Measurements from ENCODE around the gene GPC2.
"Not testable (repeated sequence)": the region's sequence is repeated elsewhere in the genome, so short reads cannot be mapped to it uniquely, and the experiment has no call there.

GPC2 gene

DNA sequence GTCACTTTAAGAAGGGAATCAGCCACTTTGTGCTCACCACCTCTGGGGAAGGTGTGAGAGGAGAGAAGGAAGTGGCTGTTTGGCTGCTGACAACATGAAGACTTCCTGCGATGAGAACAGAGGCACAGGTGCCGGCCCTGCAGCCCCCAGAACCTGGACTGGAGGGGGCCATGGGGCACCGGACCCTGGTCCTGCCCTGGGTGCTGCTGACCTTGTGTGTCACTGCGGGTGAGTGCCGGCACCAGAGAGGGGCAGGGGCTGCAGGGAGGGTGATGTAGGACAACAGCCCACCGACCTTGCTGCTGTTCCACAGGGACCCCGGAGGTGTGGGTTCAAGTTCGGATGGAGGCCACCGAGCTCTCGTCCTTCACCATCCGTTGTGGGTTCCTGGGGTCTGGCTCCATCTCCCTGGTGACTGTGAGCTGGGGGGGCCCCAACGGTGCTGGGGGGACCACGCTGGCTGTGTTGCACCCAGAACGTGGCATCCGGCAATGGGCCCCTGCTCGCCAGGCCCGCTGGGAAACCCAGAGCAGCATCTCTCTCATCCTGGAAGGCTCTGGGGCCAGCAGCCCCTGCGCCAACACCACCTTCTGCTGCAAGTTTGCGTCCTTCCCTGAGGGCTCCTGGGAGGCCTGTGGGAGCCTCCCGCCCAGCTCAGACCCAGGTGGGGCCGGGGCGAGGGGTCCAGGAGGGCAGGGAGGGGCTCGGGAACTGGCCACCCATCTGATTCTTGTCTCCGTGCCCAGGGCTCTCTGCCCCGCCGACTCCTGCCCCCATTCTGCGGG is 42.8 kb upstream of the GPC2 start, which contains the start of gene PVRIG:
TSS of gene PVRIG (plus strand) at position 149 of the 785 bp plus-strand sequence. CDS start at position 171, 22 bp downstream.
- H3K27ac ChIP-seq (ENCODE audit: low read depth, low read length); H2AK5ac ChIP-seq (ENCODE audit: low read length); H3K9me3 ChIP-seq (ENCODE audit: insufficient read depth, low read depth, low read length); H4K12ac ChIP-seq (ENCODE audit: low read depth, low read length); H3K4ac ChIP-seq (ENCODE audit: low read depth, low read length); DNase-seq; H3K4me2 ChIP-seq (ENCODE audit: low read length); H3K18ac ChIP-seq (ENCODE audit: low read length); H2BK120ac ChIP-seq (ENCODE audit: insufficient read depth, low read length, poor library complexity); H3K14ac ChIP-seq (ENCODE audit: low read length); H3K9ac ChIP-seq (ENCODE audit: low read length); H3K79me2 ChIP-seq (ENCODE audit: control insufficient read depth, insufficient read depth, low read length, poor library complexity); H3K4me3 ChIP-seq (ENCODE audit: low read depth, low read length); H4K8ac ChIP-seq (ENCODE audit: low read depth, low read length); H3K4me1 ChIP-seq (ENCODE audit: control insufficient read depth in 1 of 2, insufficient read depth in 2 of 2, low read length in 2 of 2); H3K27me3 ChIP-seq (ENCODE audit: insufficient read depth, low read length); H2BK5ac ChIP-seq (ENCODE audit: low read depth, low read length, poor library complexity); H3K79me1 ChIP-seq (ENCODE audit: low read length); H2BK12ac ChIP-seq (ENCODE audit: low read length); H3K23ac ChIP-seq (ENCODE audit: low read length); H2AFZ ChIP-seq (ENCODE audit: insufficient read depth, low read length, poor library complexity); H4K91ac ChIP-seq (ENCODE audit: low read depth, low read length): not testable (repeated sequence)
- H3K36me3 ChIP-seq (ENCODE audit: control insufficient read depth in 1 of 2, insufficient read depth in 2 of 2, low read length in 2 of 2), result peaks cover 12 to 15% of the 10 kb centered on the region in 2 experiments
- no CpG with 5 or more reads among the region's 27 CpGs for WGBS (ENCODE audit: extremely low coverage, insufficient coverage, insufficient read length)

DNA sequence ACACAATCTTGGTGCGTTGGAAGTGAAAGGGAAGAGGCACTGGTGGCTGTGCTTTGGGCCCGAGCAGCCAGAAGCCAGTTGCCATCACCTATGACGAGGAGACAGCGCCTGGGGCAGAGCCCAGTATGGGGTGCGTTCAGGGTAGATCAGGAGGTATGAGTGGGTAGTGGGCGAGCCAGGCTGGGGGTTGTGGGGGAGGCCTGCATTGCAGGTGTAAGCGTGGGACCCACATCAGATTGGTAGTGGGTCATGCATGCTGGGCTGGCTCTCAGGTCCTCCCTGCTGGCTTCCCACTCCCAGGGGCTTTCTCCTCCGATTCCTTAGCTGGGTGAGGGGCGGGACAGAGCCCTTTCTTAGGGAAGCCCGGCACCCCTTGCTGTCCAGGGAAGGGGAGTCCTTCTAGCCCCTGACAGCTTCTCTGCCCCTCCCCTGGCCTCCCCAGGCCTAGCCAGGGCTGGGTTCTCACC is 42.1 kb upstream of the GPC2 start:
- Histone ChIP-seq H3K4me1 (ENCODE audit: control insufficient read depth in 1 of 2, insufficient read depth in 2 of 2, low read length in 2 of 2) (no peaks in the 10 kb centered on the region), H4K12ac (ENCODE audit: low read depth, low read length) (no peak overlapping the region), H2BK5ac (ENCODE audit: low read depth, low read length, poor library complexity) (no peak overlapping the region), H4K8ac (ENCODE audit: low read depth, low read length) (no peak overlapping the region), H2BK120ac (ENCODE audit: insufficient read depth, low read length, poor library complexity) (no peak overlapping the region), H3K4ac (ENCODE audit: low read depth, low read length) (no peak overlapping the region), H3K9ac (ENCODE audit: low read length) (no peak overlapping the region), H3K79me2 (ENCODE audit: control insufficient read depth, insufficient read depth, low read length, poor library complexity) (no peaks in the 10 kb centered on the region), H2AK5ac (ENCODE audit: low read length) (no peak overlapping the region), H2BK12ac (ENCODE audit: low read length) (no peak overlapping the region), H3K27me3 (ENCODE audit: insufficient read depth, low read length) (no peaks in the 10 kb centered on the region), H4K91ac (ENCODE audit: low read depth, low read length) (no peak overlapping the region), H3K14ac (ENCODE audit: low read length) (no peak overlapping the region), H3K27ac (ENCODE audit: low read depth, low read length) (no peak overlapping the region), H2AFZ (ENCODE audit: insufficient read depth, low read length, poor library complexity) (no peak overlapping the region), H3K79me1 (ENCODE audit: low read length) (no peaks in the 10 kb centered on the region), H3K4me3 (ENCODE audit: low read depth, low read length) (no peak overlapping the region), H3K9me3 (ENCODE audit: insufficient read depth, low read depth, low read length) (no peaks in the 10 kb centered on the region), H3K23ac (ENCODE audit: low read length) (no peak overlapping the region), H3K4me2 (ENCODE audit: low read length) (no peak overlapping the region), H3K36me3 (ENCODE audit: control insufficient read depth in 1 of 2, insufficient read depth in 2 of 2, low read length in 2 of 2) (peaks cover 12 to 15% of the 10 kb centered on the region in 2 experiments), H3K18ac (ENCODE audit: low read length) (no peak overlapping the region)
- no CpG with 5 or more reads among the region's 10 CpGs for WGBS (ENCODE audit: extremely low coverage, insufficient coverage, insufficient read length)
- no peak for DNase-seq

DNA sequence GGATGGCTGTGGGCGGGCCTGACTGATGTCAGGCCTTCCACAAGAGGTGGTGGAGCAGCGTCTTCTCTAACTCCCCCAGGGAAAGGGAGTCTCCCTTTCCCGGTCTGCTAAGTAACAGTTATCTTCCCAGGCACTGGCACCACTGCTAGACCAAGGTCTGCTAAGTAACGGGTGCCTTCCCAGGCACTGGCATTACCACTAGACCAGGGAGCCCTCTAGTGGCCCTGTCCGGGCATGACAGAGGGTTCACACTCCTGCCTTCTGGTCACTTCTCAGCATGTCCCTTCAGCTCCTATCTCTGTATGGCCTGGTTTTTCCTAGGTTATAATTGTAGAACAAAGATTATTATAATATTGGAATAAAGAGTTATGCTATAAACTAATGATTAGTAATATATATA is 40.8 kb upstream of the GPC2 start:
- H3K27me3 ChIP-seq (ENCODE audit: insufficient read depth, low read length); H3K79me1 ChIP-seq (ENCODE audit: low read length); H4K8ac ChIP-seq (ENCODE audit: low read depth, low read length); H3K18ac ChIP-seq (ENCODE audit: low read length); H3K4me2 ChIP-seq (ENCODE audit: low read length); H3K9ac ChIP-seq (ENCODE audit: low read length); H3K14ac ChIP-seq (ENCODE audit: low read length); H3K9me3 ChIP-seq (ENCODE audit: insufficient read depth, low read depth, low read length); H2BK5ac ChIP-seq (ENCODE audit: low read depth, low read length, poor library complexity); H3K4ac ChIP-seq (ENCODE audit: low read depth, low read length); H4K12ac ChIP-seq (ENCODE audit: low read depth, low read length); H4K91ac ChIP-seq (ENCODE audit: low read depth, low read length); H3K79me2 ChIP-seq (ENCODE audit: control insufficient read depth, insufficient read depth, low read length, poor library complexity); H2BK12ac ChIP-seq (ENCODE audit: low read length); H2AFZ ChIP-seq (ENCODE audit: insufficient read depth, low read length, poor library complexity); H3K4me1 ChIP-seq (ENCODE audit: control insufficient read depth in 1 of 2, insufficient read depth in 2 of 2, low read length in 2 of 2); H3K4me3 ChIP-seq (ENCODE audit: low read depth, low read length); H3K27ac ChIP-seq (ENCODE audit: low read depth, low read length); H2AK5ac ChIP-seq (ENCODE audit: low read length); H3K23ac ChIP-seq (ENCODE audit: low read length); H2BK120ac ChIP-seq (ENCODE audit: insufficient read depth, low read length, poor library complexity): not testable (repeated sequence)
- DNase-seq, result peak in 1 of 2 donors; percentile 43
- peaks cover 8 to 15% of the 10 kb centered on the region in 2 experiments for H3K36me3 ChIP-seq (ENCODE audit: control insufficient read depth in 1 of 2, insufficient read depth in 2 of 2, low read length in 2 of 2)
- no CpG with 5 or more reads among the region's 5 CpGs for WGBS (ENCODE audit: extremely low coverage, insufficient coverage, insufficient read length)

DNA sequence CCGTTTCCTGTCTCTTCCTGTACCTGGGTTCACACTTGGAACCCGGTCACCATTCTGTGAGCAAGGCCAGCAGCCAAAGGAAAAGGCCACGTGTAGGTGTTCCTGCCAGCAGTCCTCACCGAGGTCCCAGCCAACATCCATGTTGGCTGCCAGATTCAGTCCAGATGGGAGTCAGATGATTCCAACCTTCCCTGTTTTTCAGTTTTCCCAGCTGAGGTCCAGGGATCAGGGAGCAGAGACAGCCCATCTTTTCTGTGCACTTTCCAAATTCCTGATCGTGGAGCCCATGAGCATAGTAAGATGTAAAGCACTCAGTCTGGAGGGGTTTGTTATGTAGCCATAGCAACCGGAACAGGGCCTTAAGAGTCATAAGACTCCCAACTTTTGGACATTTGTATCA is 38.7 kb upstream of the GPC2 start:
- Histone ChIP-seq H3K27ac (ENCODE audit: low read depth, low read length) (no peak overlapping the region), H2AK5ac (ENCODE audit: low read length) (no peak overlapping the region), H4K12ac (ENCODE audit: low read depth, low read length) (no peak overlapping the region), H3K14ac (ENCODE audit: low read length) (no peak overlapping the region), H3K9me3 (ENCODE audit: insufficient read depth, low read depth, low read length) (no peaks in the 10 kb centered on the region), H3K18ac (ENCODE audit: low read length) (no peak overlapping the region), H3K4me3 (ENCODE audit: low read depth, low read length) (no peak overlapping the region), H3K79me2 (ENCODE audit: control insufficient read depth, insufficient read depth, low read length, poor library complexity) (no peaks in the 10 kb centered on the region), H4K91ac (ENCODE audit: low read depth, low read length) (no peak overlapping the region), H2BK120ac (ENCODE audit: insufficient read depth, low read length, poor library complexity) (no peak overlapping the region), H3K36me3 (ENCODE audit: control insufficient read depth in 1 of 2, insufficient read depth in 2 of 2, low read length in 2 of 2) (peaks cover 1 to 3% of the 10 kb centered on the region in 2 experiments), H2AFZ (ENCODE audit: insufficient read depth, low read length, poor library complexity) (no peak overlapping the region), H3K9ac (ENCODE audit: low read length) (no peak overlapping the region), H3K79me1 (ENCODE audit: low read length) (no peaks in the 10 kb centered on the region), H2BK12ac (ENCODE audit: low read length) (no peak overlapping the region), H3K23ac (ENCODE audit: low read length) (no peak overlapping the region), H3K27me3 (ENCODE audit: insufficient read depth, low read length) (no peaks in the 10 kb centered on the region), H3K4ac (ENCODE audit: low read depth, low read length) (no peak overlapping the region), H2BK5ac (ENCODE audit: low read depth, low read length, poor library complexity) (no peak overlapping the region), H3K4me1 (ENCODE audit: control insufficient read depth in 1 of 2, insufficient read depth in 2 of 2, low read length in 2 of 2) (peaks cover 0 to 2% of the 10 kb centered on the region in 2 experiments), H4K8ac (ENCODE audit: low read depth, low read length) (no peak overlapping the region), H3K4me2 (ENCODE audit: low read length) (no peak overlapping the region)
- no CpG with 5 or more reads among the region's 6 CpGs for WGBS (ENCODE audit: extremely low coverage, insufficient coverage, insufficient read length)
- no peak for DNase-seq
